Measurements from ENCODE around the gene MTHFR.

GRCh38 chr1:11767922-11768704 is 37.7 kb downstream of the MTHFR start:
- TF ChIP-seq POLR2AphosphoS5 (IDR thresholded peaks at IDR 0.05; ENCODE audit: low read depth, low read length): no peak
- no peak for TF ChIP-seq SIN3A (IDR thresholded peaks at IDR 0.05; ENCODE audit: borderline replicate concordance, insufficient read depth, low read length)
- no peak for TF ChIP-seq FOXP2 (optimal IDR thresholded peaks at IDR 0.05; ENCODE audit: borderline replicate concordance, extremely low read depth, extremely low read length, insufficient read depth)
- no peak for TF ChIP-seq TAF1 (IDR thresholded peaks at IDR 0.05; ENCODE audit: borderline replicate concordance, insufficient read depth, low read length)
- no peak for TF ChIP-seq REST (IDR thresholded peaks at IDR 0.05; ENCODE audit: insufficient read depth in 1 of 2, low read depth in 2 of 2, low read length in 2 of 2)

Measured in PFSK-1 (cell line).